Kidney (tissue), 14 donors: Measurements from ENCODE around the gene ABCC3. TPM values are rescaled to one million over a fixed set of nuclear protein-coding genes. Genes with fewer than 3 reads are reported as not detected.

ENCODE experiments used
- DNase-seq, 5 donors: peaks; one replicate each; pipeline ENCODE4 v3.0.0-alpha.2; 2013 to 2020
- FAIRE-seq: peaks from 2 replicates; lab custom pipeline; 2012; peaks lifted over from hg19 to GRCh38; lab: Jason Lieb, UNC
- H3K27ac ChIP-seq, 2 donors: one replicate each; pipeline ENCODE4 v1.7.0; 2013; ENCODE audit warnings: low read depth in 2 of 2, low read length in 2 of 2, inconsistent platforms in 1 of 2
- H3K27me3 ChIP-seq: one replicate; pipeline ENCODE4 v1.7.1; 2013; ENCODE audit warnings: low read length, inconsistent platforms; ENCODE audit not compliant: control insufficient read depth, insufficient read depth
- H3K36me3 ChIP-seq, 3 donors: one replicate each; pipeline versions ENCODE4 v1.7.0 to v1.7.1; 2013; ENCODE audit warnings: low read length in 3 of 3, control low read depth in 1 of 3, inconsistent platforms in 1 of 3; ENCODE audit not compliant: insufficient read depth in 3 of 3, control insufficient read depth in 2 of 3
- H3K4me1 ChIP-seq, 3 donors: one replicate each; pipeline versions ENCODE4 v1.7.0 to v1.7.1; 2013; ENCODE audit warnings: low read length in 3 of 3, inconsistent platforms in 1 of 3, low read depth in 1 of 3; ENCODE audit not compliant: control insufficient read depth in 2 of 3, insufficient read depth in 2 of 3
- H3K4me3 ChIP-seq, 3 donors: one replicate each; pipeline versions ENCODE4 v1.7.0 to v1.8.1; 2013; ENCODE audit warnings: low read length in 3 of 3, control low read depth in 1 of 3, inconsistent platforms in 1 of 3
- H3K9ac ChIP-seq, 3 donors: one replicate each; pipeline versions ENCODE4 v1.7.0 to v1.7.1; 2013; ENCODE audit warnings: low read length in 3 of 3, control low read depth in 1 of 3, inconsistent platforms in 1 of 3
- H3K9me3 ChIP-seq, 3 donors: one replicate each; pipeline versions ENCODE4 v1.7.0 to v1.7.1; 2013; ENCODE audit warnings: low read length in 3 of 3, control low read depth in 1 of 3, inconsistent platforms in 1 of 3; ENCODE audit not compliant: control insufficient read depth in 2 of 3, insufficient read depth in 1 of 3
- intact Hi-C: fragments of 100-400 bp; cut with DNase I; formaldehyde crosslinking; loops from one replicate; pipeline ENCODE4 v1.11.1; 2022
- polyA plus RNA-seq: library from polyadenylated mRNA; stranded (reverse); fragments of 350-450 nt; fragmentation: Illumina TruSeq; extraction: RNeasy Lipid Tissue Mini Kit (QIAGEN cat#74804); gene quantifications from one replicate; pipeline ENCODE4 v1.2.3, GENCODE V29; 2014; ENCODE audit warnings: low read depth, low replicate concordance; ENCODE audit not compliant: insufficient read depth
- total RNA-seq: library from RNA; stranded (reverse); fragmentation: NEBNext Ultra II Directional; extraction: Animal tissue kit (Norgen Biotek cat#: 25700); gene quantifications from one replicate; pipeline ENCODE4 v1.2.1, GENCODE V29; 2021
- TF ChIP-seq, protein P1 (sequence below): IDR thresholded peaks from 3 replicates; pipeline ENCODE4 v1.5.1; 2012; ENCODE audit warnings: mild to moderate bottlenecking, moderate library complexity, borderline replicate concordance; ENCODE audit not compliant: insufficient read depth; ENCODE audit errors: extremely low read depth
- donor health status: control.
- donor health status: control.
- donor health status: control.
- donor health status: control.
- donor health status: control.
- donor health status: DM: yes; HTN: yes; CAD: no.
- donor health status: Normal renal cell carcinoma (clear cell type).

The ABCC3 gene
- total and polyA plus RNA-seq, 2 donors from 2014 or later: 9.3 to 156 TPM

DNA sequence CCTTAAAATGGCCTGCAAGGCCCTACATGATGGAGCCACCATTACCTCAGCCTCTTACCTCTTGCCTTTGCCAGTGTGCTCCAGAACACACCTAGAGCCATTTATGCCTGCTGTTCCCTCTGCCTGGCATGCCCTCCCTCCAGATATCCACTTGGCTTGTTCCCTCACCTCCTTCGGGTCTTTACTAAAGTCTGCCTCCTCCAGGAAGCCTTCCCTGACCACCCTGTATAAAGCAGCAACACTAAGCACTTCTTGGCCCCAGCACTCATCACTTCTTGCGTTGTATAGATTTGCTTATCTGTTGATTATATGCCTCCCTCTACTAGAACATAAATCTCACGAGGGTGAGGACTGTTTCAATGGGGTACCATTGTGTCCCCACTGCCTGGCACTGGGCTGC, 47.8 kb downstream of the ABCC3 start:
- no peaks in the 10 kb centered on the region for H3K27me3 ChIP-seq
- TF ChIP-seq, protein P1, sequence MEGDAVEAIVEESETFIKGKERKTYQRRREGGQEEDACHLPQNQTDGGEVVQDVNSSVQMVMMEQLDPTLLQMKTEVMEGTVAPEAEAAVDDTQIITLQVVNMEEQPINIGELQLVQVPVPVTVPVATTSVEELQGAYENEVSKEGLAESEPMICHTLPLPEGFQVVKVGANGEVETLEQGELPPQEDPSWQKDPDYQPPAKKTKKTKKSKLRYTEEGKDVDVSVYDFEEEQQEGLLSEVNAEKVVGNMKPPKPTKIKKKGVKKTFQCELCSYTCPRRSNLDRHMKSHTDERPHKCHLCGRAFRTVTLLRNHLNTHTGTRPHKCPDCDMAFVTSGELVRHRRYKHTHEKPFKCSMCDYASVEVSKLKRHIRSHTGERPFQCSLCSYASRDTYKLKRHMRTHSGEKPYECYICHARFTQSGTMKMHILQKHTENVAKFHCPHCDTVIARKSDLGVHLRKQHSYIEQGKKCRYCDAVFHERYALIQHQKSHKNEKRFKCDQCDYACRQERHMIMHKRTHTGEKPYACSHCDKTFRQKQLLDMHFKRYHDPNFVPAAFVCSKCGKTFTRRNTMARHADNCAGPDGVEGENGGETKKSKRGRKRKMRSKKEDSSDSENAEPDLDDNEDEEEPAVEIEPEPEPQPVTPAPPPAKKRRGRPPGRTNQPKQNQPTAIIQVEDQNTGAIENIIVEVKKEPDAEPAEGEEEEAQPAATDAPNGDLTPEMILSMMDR: no peak
- FAIRE-seq (no peak), DNase-seq (no peak)
- H3K4me3 ChIP-seq: no peak overlapping the region
- H3K27ac ChIP-seq: no peak overlapping the region
- no peaks in the 10 kb centered on the region for H3K9me3 ChIP-seq
- no peaks in the 10 kb centered on the region for H3K36me3 ChIP-seq
- H3K9ac ChIP-seq: no peak overlapping the region
- peaks cover 0 to 11% (median 7%) of the 10 kb centered on the region in 3 donors for H3K4me1 ChIP-seq
- intact Hi-C loops: loop anchor here (10.0 kb wide), 1 partner anchor 48 kb away; the partner anchor contains the start of gene ABCC3

DNA sequence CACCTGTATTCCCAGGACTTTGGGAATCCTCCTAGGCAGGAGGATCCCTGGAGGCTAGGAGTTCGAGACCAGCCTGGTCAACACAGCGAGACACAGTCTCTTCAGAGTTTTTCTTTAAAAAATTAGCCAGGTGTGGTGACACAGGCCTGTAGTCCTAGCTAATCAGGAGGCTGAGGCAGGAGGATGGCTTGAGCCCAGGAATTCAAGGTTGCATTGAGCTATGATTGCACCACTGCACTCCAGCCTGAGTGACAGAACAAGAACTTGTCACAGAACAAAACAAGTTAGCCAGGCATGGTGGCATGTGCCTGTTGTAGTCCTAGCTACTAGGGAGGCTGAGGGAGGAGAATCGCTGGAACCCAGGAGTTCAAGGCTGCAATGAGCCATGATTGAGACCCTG, 48.3 kb downstream of the ABCC3 start:
- H3K9me3 ChIP-seq: no peaks in the 10 kb centered on the region
- FAIRE-seq (no peak), DNase-seq (no peak)
- TF ChIP-seq, protein P1: no peak
- peaks cover 0 to 11% (median 7%) of the 10 kb centered on the region in 3 donors for H3K4me1 ChIP-seq
- H3K27me3 ChIP-seq: no peaks in the 10 kb centered on the region
- no peak overlapping the region for H3K27ac ChIP-seq
- intact Hi-C loops: loop anchor here (10.0 kb wide), 1 partner anchor 48 kb away; the partner anchor contains the start of gene ABCC3
- no peak overlapping the region for H3K4me3 ChIP-seq
- H3K9ac ChIP-seq: no peak overlapping the region
- no peaks in the 10 kb centered on the region for H3K36me3 ChIP-seq

DNA sequence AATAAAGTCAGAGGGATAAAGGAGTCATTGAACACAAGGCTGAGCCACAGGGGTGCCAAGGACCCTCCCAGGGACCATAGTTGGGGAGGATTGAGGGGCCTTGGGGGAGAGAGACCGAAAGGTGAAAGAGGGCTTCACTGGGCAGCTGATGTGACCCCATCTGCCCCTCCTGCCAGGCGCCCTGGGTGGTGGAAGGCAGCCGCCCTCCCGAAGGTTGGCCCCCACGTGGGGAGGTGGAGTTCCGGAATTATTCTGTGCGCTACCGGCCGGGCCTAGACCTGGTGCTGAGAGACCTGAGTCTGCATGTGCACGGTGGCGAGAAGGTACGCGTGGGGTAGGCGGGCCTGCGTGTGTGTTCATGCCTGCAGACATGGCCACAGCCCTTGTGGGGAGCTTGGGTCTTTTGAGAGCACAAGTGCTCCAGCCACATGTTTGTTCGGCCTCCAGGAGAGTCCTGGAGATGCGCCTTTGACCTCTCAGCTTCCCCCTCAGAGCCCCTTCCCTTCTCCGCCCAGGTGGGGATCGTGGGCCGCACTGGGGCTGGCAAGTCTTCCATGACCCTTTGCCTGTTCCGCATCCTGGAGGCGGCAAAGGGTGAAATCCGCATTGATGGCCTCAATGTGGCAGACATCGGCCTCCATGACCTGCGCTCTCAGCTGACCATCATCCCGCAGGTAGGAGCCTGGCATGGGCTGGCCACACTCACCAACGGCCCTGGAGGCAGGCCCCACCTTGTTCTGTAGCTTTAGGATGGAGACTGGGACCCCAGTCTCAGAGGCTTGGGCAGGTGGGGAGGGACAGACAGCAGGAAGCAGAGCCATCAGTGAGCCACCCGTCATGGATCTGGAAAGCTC, 49.0 kb downstream of the ABCC3 start:
- TF ChIP-seq, protein P1: no peak
- Histone ChIP-seq H3K27me3 (no peaks in the 10 kb centered on the region), H3K9ac (no peak overlapping the region), H3K36me3 (no peaks in the 10 kb centered on the region), H3K27ac (no peak overlapping the region), H3K4me1 (peaks cover 0 to 11% (median 7%) of the 10 kb centered on the region in 3 donors), H3K4me3 (no peak overlapping the region), H3K9me3 (no peaks in the 10 kb centered on the region)
- peak in 1 of 5 donors; percentile 70 for DNase-seq
- FAIRE-seq: no peak
- intact Hi-C loops: loop anchor here (10.0 kb wide), 1 partner anchor 49 kb away; the partner anchor contains the start of gene ABCC3
